GM19452 (cell line): Measurements from ENCODE around the gene ADM2.

Experiments used
- ATAC-seq: cut with Tn5 transposase; IDR thresholded peaks from one replicate; pipeline ENCODE4 v1.9.1; 2021; ENCODE audit not compliant: unreplicated experiment

ADM2 gene

DNA sequence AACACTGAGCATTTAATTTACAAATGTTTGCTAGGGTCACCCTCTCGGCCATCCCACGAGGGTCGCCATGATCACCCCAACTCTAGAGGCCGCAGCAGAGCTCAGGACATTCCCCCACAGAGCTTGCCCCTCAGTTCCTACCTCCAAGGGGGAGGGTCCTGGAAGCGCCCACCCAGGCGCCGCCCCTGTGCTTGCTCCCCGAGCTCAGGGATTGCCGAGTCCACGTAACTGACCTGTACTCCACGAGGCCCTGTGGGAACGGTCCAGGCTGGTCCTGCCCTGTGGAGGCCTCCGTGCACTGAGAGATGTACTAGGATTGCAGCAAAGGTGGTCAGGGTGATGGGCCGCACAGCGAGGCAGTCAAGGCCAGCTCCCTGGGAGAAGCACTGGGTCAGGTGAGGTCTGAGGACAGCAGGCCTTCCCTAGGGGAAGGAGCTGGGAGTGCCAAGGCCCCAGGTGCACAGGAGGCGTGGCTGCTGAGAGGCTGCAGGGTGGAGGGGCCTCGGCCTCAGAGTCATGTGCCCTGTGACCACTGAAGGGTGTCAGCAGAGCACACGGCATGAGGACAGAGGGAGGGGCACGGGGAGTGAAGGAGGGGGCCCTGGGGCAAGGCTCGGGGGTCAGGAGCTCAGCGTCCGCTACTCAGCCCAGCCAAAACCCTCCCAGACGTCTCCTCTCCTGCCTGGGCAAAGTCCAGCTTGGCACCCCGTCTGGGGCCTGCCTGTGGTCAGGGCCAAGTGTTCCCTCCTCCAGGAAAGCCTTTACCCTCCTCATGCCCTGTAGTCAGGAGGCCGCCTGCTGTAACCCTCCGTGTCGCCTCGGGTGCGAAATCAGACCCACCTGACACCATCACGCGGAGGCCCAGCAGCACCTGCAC is 2.9 kb downstream of the ADM2 start:
- ATAC-seq = no peak

- ATAC-seq = no peak
Observed at GRCh38 chr22:50485221-50486131, 4.1 kb downstream of the ADM2 start.

DNA sequence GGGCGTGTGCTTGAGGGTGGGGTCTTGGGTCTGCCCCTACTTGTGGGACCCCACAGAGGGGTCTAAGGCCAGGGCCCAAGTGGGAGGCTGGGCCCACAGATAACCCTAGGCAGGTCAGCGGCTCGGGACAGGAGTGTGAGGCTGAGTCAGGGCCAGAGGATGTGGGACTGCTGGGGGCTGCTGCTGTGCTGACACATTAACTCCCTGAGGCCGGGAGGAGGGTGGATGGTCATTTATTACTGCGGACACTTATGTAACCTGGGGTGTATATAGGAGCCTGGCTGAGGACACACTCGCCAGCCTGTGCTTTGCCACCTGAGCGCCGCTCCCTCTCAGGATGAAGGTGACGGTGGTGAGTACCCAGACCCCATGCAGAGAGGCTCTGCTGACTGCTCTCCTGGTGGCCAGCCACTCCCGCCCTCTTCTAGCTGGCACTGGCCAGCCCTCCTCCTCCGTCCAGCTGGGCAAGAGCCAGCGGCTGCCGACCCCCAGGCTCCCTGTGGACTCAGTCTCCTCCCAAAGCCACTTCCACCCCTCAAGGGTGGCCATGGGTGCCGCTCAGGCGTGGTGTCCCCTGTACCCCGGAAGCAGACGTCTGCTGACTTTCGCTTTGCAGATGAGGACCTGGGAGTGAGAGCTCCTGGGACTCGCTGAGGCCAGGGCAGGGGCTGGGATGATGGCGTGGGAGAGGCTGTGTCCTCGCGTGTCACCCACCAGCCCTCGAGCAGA is 5.4 kb downstream of the ADM2 start, which contains the start of gene MIOX:
TSS of gene MIOX (plus strand) at position 299 of the 729 bp plus-strand sequence. CDS start at position 338, 39 bp downstream.
- ATAC-seq = no peak

- no peak for ATAC-seq
Observed at GRCh38 chr22:50487290-50488005, 6.1 kb downstream of the ADM2 start.

- ATAC-seq = no peak
Observed at GRCh38 chr22:50488006-50488677, 6.8 kb downstream of the ADM2 start.

DNA sequence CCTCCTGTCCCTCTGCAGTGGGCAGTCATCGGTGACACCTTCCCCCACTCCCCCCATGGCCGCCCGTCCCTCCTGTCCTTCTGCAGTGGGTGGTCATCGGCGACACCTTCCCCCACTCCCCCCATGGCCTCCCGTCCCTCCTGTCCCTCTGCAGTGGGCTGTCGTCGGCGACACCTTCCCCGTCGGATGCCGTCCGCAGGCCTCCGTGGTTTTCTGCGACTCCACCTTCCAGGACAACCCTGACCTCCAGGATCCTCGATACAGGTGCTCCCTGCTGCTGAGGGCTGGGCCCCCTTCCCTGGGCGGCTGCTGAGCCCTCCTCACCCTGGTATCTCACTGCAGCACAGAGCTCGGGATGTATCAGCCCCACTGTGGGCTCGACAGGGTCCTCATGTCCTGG is 7.5 kb downstream of the ADM2 start:
- no peak for ATAC-seq

- ATAC-seq = no peak
Observed at GRCh38 chr22:50489363-50490243, 8.3 kb downstream of the ADM2 start.

- no peak for ATAC-seq
Observed at GRCh38 chr22:50490531-50491308, 9.4 kb downstream of the ADM2 start.

DNA sequence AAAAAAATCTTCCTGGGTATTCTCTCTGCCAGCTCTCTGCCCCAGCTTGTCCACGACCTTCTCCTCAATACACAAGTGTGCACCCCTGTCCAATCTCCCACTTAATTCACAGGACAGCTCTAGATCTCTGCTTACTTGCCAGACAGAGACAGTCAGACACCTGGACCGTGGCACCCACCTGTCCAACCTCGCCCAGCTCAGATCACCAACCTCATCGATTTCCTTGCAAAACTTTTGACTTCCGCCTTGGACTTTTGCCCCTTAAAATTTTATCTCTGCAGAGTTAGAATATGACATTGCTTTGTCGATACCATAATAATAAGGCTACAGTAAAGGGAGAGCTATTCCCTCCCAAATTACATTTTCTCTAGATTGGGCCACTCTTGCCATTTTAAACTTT is 15.8 kb downstream of the ADM2 start:
- ATAC-seq = no peak

DNA sequence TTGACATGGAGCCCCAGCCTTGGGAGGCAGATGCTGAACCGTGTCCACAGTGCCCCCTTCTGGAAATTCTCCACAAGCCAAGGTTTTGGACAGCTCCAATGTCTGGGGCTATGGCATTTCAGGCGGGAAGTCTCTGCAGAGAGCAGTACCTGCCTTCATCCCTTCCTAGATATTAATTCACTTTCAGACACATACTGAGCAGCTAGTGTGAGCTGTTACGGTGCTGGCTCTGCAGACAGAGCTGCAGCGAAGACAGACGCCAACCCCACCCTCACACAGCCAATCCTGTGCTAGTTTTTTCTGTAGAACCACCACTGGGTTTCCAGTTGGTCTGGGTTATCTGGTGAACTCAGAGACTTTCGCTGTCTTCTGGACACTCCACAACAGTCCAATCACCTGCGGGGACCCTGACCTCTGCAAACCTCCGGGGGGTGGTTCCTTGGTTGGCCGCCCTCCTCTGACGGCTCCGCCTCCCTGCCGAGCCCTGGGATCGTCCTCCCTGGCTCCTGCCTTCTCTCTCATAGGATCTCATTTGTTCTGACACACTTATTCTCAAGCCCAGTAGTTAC is 17.1 kb downstream of the ADM2 start:
- no peak for ATAC-seq

GRCh38 chr22:50500452-50500851 is 19.1 kb downstream of the ADM2 start:
- ATAC-seq = no peak

- no peak for ATAC-seq
Observed at GRCh38 chr22:50502096-50502495, 20.8 kb downstream of the ADM2 start.

DNA sequence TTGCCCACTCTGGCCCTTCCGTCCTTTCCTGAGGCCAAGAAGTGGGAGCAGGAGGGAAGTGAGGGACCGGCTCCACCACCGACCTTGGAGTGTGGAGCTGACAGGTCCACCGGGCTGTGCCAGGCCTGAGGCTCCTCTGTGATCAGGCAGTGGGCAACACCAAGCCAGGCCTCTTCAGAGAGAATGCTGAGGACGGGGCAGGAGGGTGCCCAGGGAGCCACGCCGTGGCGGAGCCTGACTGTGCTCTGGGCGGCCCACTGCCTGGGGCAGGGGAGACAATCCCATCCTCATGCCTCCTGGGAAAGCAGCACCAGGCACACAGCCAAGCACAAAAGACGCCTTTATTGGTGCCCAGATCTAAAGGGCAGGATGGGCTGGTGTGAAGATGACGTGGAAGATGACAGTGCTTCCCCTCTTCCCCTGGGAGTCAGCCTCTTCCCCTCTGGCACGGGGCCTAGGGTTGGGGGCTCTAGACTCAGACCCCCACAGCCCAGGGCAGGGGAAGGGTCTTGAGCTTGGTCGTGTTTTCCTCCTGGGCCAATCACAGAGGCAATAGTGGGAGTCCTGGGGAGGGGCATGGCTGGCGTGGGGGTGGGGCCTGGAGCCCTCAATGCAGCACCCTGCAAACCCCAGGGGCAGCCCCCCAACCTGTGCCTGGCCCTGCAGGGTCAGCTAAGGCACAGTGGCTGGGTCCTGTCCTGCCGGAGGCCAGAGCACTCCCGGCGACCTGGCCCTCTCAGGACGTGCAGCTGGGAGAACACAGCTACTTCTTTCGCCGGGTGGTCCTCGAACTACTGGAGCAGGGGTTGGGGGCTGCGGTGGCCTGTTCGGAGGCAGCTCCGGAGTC is 21.5 kb downstream of the ADM2 start:
- no peak for ATAC-seq

DNA sequence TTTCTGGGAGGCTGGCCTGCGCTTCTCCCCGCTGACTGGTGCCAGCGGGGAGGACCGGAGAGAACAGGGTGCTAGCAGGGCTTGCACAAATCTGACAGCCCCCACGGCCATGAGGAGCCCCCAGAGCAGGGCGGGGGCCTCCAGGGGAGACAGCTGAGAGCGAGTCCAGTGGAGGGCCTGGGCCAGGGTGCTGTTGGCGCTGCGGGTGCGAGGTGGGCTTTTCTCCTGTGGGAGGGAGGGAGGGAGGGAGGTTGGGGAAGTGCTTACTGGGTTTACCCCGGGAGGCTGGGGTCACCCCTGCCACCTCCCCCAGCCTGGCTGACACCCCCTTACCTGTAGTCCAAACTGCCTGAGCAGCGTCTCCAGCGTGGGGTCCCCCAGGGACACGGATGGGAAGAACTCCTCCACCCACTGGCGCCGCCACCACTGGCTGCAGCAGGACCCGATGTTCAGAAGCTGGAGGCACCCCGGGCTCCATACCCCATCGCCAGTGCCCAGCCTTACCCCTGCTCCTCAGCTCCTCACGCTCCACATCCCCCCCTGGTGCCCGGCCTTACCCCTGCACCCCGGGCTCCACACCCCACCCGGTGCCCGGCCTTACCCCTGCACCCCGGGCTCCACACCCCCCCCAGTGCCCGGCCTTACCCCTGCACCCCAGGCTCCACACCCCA is 22.3 kb downstream of the ADM2 start:
- ATAC-seq = no peak

DNA sequence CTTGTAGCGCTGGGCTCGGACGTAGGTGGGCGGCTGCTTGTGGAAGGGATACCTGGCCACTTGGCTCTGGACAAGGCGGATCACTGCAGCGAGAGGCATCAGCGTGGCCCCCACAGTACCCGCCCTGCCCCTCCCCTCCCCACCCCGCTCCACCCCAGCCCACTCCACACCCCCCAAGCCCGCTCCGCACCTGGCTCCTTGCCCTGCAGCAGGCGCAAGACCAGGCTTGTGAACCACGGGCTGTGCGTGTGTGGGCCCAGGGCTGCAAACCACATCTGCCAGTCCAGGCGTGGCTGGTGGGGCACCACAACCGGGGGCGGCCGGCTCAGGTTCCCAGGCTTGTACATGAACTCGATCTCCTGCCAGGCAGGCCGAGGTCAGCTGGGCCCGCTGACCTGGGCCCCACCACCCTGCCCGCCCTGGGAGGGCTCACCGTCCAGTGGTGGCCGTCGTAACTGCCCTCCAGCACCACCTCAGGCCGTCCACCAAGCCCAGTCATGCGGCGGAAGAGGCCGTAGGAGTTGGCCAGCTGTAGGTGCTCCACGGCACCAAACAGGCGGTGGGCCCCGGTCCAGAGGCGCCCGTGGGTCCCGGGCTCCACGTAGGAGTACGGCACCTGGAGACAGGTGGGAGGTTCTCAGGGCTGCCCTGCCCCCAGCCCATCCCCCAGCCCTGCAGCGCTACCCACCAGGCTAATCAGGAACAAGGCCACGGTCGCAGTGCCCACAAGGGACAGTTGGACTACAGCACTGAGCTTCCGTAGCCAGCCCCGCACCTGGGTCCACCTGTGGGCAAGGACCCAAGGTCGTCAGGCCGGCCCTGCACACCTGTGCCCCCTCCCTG is 23.2 kb downstream of the ADM2 start:
- no peak for ATAC-seq
